MCF 10A (cell line): ENCODE results near the gene ALG8. TPM values are rescaled to one million over a fixed set of nuclear protein-coding genes. Genes with fewer than 3 reads are reported as not detected.

Experiments used
- BruUV-seq: library from RNA; stranded (reverse); fragments of 400-500 nt; replicated peaks from 2 replicates; lab custom pipeline; 2021; lab: Mats Ljungman, UMichigan
- CTCF ChIA-PET: fragments of 300-600 bp; sonication (Branson Sonifier 250); formaldehyde crosslinking; extraction: SDS; loops from one replicate; lab custom pipeline; 2021; ENCODE audit warnings: antibody characterized with exemption, inconsistent platforms; lab: Yijun Ruan, JAX
- POLR2A ChIA-PET: fragments of 300-600, 350-650 bp; sonication (Branson Sonifier 250); formaldehyde crosslinking; extraction: SDS; loops from one replicate; lab custom pipeline; 2020; ENCODE audit warnings: antibody characterized with exemption, inconsistent platforms; lab: Yijun Ruan, JAX
- DNase-seq: peaks from one replicate; pipeline ENCODE4 v3.0.0-alpha.2; 2018; ENCODE audit not compliant: unreplicated experiment
- H3K27ac Mint-ChIP-seq: one replicate; pipeline ENCODE4 v1.8.0; 2022; ENCODE audit warnings: mild to moderate bottlenecking, low read depth, mixed read lengths; ENCODE audit not compliant: unreplicated experiment
- H3K27me3 Mint-ChIP-seq: one replicate; pipeline ENCODE4 v1.8.0; 2022; ENCODE audit warnings: mixed read lengths; ENCODE audit not compliant: insufficient read depth, unreplicated experiment
- H3K36me3 Mint-ChIP-seq: one replicate; pipeline ENCODE4 v1.8.0; 2022; ENCODE audit warnings: mild to moderate bottlenecking, moderate library complexity, mixed read lengths; ENCODE audit not compliant: insufficient read depth, unreplicated experiment
- H3K4me1 Mint-ChIP-seq: one replicate; pipeline ENCODE4 v1.8.0; 2022; ENCODE audit warnings: mixed read lengths; ENCODE audit not compliant: insufficient read depth, unreplicated experiment
- H3K4me3 Mint-ChIP-seq: one replicate; pipeline ENCODE4 v1.8.0; 2022; ENCODE audit warnings: mild to moderate bottlenecking, moderate library complexity, mixed read lengths; ENCODE audit not compliant: unreplicated experiment
- H3K9me3 Mint-ChIP-seq: one replicate; pipeline ENCODE4 v1.8.0; 2022; ENCODE audit warnings: mixed read lengths; ENCODE audit not compliant: unreplicated experiment
- CTCF ChIP-seq: fragments of 200-600 bp; IDR thresholded peaks from one replicate; pipeline ENCODE4 v1.8.0; 2022; ENCODE audit warnings: antibody characterized with exemption, mild to moderate bottlenecking; ENCODE audit not compliant: unreplicated experiment
- intact Hi-C: fragments of 100-400 bp; cut with micrococcal nuclease; formaldehyde crosslinking; loops from 2 replicates; pipeline ENCODE4 v1.14.1; 2022
- total RNA-seq: library from RNA; stranded (reverse); gene quantifications from 2 replicates; pipeline ENCODE4 v1.2.3, GENCODE V29; 2022

The ALG8 gene
- total RNA-seq, 1 experiment from 2014 or later = 37.2 TPM

GRCh38 chr11:78127403-78127802 lies 12.0 kb downstream of the ALG8 start:
- Mint-ChIP-seq H3K9me3 (no peaks in the 10 kb centered on the region), H3K36me3 (peaks cover 27% of the 10 kb centered on the region), H3K27me3 (no peaks in the 10 kb centered on the region), H3K27ac (no peak overlapping the region), H3K4me1 (no peaks in the 10 kb centered on the region), H3K4me3 (no peak overlapping the region)
- DNase-seq = no peak
- no TSS peak for BruUV-seq
- no peak for TF ChIP-seq CTCF
- intact Hi-C loops = no loop called here
- ChIA-PET CTCF (no interaction called here), POLR2A (interaction anchor here (1.0 kb wide), 1 partner anchor 11 kb away, joined by 5 read pairs; the partner anchor contains the start of gene ALG8)

- POLR2A ChIA-PET = no interaction called here
- no TSS peak for BruUV-seq
- Mint-ChIP-seq H3K27me3 (no peaks in the 10 kb centered on the region), H3K4me1 (no peaks in the 10 kb centered on the region), H3K36me3 (peaks cover 51% of the 10 kb centered on the region), H3K9me3 (no peaks in the 10 kb centered on the region), H3K27ac (no peak overlapping the region), H3K4me3 (no peak overlapping the region)
- intact Hi-C loops = no loop called here
- DNase-seq = no peak
- CTCF ChIA-PET = interaction anchor here (1.2 kb wide), 1 partner anchor 65 kb away, joined by 3 read pairs; no protein-coding TSS in a partner anchor
- TF ChIP-seq CTCF = no peak
Observed at GRCh38 chr11:78112582-78113275, 26.7 kb downstream of the ALG8 start.

- Mint-ChIP-seq H3K36me3 (peaks cover 57% of the 10 kb centered on the region), H3K27ac (no peak overlapping the region), H3K4me1 (no peaks in the 10 kb centered on the region), H3K27me3 (no peaks in the 10 kb centered on the region), H3K9me3 (no peaks in the 10 kb centered on the region), H3K4me3 (no peak overlapping the region)
- BruUV-seq = no TSS peak
- POLR2A ChIA-PET = no interaction called here
- intact Hi-C loops = no loop called here
- CTCF ChIA-PET = interaction anchor here (1.2 kb wide), 1 partner anchor 9 kb away, joined by 3 read pairs; no protein-coding TSS in a partner anchor
- no peak for TF ChIP-seq CTCF
- no peak for DNase-seq
Observed at GRCh38 chr11:78111298-78111697, 28.1 kb downstream of the ALG8 start.

GRCh38 chr11:78110830-78111229 lies 28.6 kb downstream of the ALG8 start:
- Mint-ChIP-seq H3K4me3 (no peak overlapping the region), H3K36me3 (peaks cover 57% of the 10 kb centered on the region), H3K9me3 (no peaks in the 10 kb centered on the region), H3K4me1 (no peaks in the 10 kb centered on the region), H3K27me3 (no peaks in the 10 kb centered on the region), H3K27ac (peak overlapping the region; percentile 31)
- ChIA-PET POLR2A (interaction anchor here (1.0 kb wide), 1 partner anchor 68 kb away, joined by 3 read pairs; no protein-coding TSS in a partner anchor), CTCF (interaction anchor here (1.2 kb wide), 1 partner anchor 10 kb away, joined by 3 read pairs; no protein-coding TSS in a partner anchor)
- BruUV-seq = no TSS peak
- TF ChIP-seq CTCF = no peak
- no peak for DNase-seq
- intact Hi-C loops = no loop called here
